Omental fat pad (tissue), 4 donors: Measurements from ENCODE around the gene BTBD16. TPM values are rescaled to one million over a fixed set of nuclear protein-coding genes. Genes with fewer than 3 reads are reported as not detected.
A peak's percentile ranks its signal among the peaks of the same experiment; 100 is the strongest.

Source experiments
- ATAC-seq: fragments of 150-250 bp; one replicate; pipeline ENCODE4 v1.9.1; 2016; ENCODE audit warnings: mild to moderate bottlenecking, moderate library complexity; ENCODE audit not compliant: low FRiP score
- DNase-seq: peaks from one replicate; pipeline ENCODE4 v3.0.0-alpha.2; 2019; ENCODE audit warnings: low spot score
- CTCF ChIP-seq, 3 donors: fragments of 450-650 bp; IDR thresholded peaks; one replicate each; pipeline ENCODE4 v1.5.1; 2016 to 2017; ENCODE audit warnings: antibody characterized with exemption in 3 of 3, mild to moderate bottlenecking in 3 of 3, moderate library complexity in 2 of 3
- total RNA-seq, 4 donors: library from RNA; depleted of rRNA; stranded (reverse); fragments of >200 nt; gene quantifications; one replicate each; pipeline ENCODE4 v1.1.0, GENCODE V29; 2016

BTBD16 gene
- total RNA-seq, 4 donors from 2014 or later, result 0.37 TPM; not detected in 3

GRCh38 chr10:122302315-122302714, 31.2 kb downstream of the BTBD16 start:
- no peak for ATAC-seq
- DNase-seq, result no peak
- no peak for TF ChIP-seq CTCF (IDR thresholded peaks at IDR 0.05)

- no peak for ATAC-seq
- DNase-seq, result no peak
- no peak for TF ChIP-seq CTCF (IDR thresholded peaks at IDR 0.05)
Measured at GRCh38 chr10:122303271-122304053, 32.4 kb downstream of the BTBD16 start.

- no peak for DNase-seq
- TF ChIP-seq CTCF (IDR thresholded peaks at IDR 0.05), result no peak
- ATAC-seq, result no peak
Measured at GRCh38 chr10:122304054-122304579, 33.0 kb downstream of the BTBD16 start.

- DNase-seq (no peak), ATAC-seq (no peak)
- no peak for TF ChIP-seq CTCF (IDR thresholded peaks at IDR 0.05)
Measured at GRCh38 chr10:122306282-122306681, 35.2 kb downstream of the BTBD16 start.

- DNase-seq (no peak), ATAC-seq (no peak)
- TF ChIP-seq CTCF (IDR thresholded peaks at IDR 0.05), result no peak
Measured at GRCh38 chr10:122306744-122307143, 35.6 kb downstream of the BTBD16 start.

- no peak for TF ChIP-seq CTCF (IDR thresholded peaks at IDR 0.05)
- ATAC-seq (peak; percentile 89), DNase-seq (peak; percentile 54)
Measured at GRCh38 chr10:122307669-122308416, 36.7 kb downstream of the BTBD16 start.
